Fibroblast of lung (primary cell): Measurements from ENCODE around the gene LAMTOR1.

ENCODE experiments used
- CTCF ChIP-seq, 2 donors: IDR thresholded peaks in 1 of 2; conservative IDR thresholded peaks in 1 of 2; 1 replicate in 1 of 2; 2 replicates in 1 of 2; pipeline ENCODE4 v1.5.1; 2011 to 2012; ENCODE audit warnings: low read length in 2 of 2, control low read depth in 1 of 2, inconsistent platforms in 1 of 2, low read depth in 1 of 2, mild to moderate bottlenecking in 1 of 2
- EZH2 ChIP-seq: IDR thresholded peaks from 2 replicates; pipeline ENCODE4 v1.5.1; 2012; ENCODE audit warnings: low read length, control low read depth, mild to moderate bottlenecking; ENCODE audit errors: missing control alignments

DNA sequence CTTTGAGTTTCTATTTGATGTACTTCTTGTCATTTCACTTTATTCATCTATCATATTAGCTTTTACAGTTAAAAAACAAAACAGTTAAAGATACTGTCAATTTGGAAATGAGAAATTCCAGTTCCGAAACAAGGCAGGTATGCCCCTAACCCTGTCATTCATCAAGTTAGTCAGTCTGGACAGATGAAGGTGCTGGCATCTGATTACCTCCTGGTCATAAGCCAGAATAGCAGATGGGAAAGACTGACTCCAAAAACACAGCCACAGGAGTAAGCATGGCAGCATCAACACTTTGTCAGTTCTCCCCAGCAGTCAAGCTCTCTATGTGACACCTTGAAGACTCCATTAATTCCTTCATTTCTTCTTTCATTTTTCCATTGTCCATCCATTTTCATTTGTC lies 18.1 kb downstream of the LAMTOR1 start:
- no peak for TF ChIP-seq CTCF (conservative IDR thresholded peaks at IDR 0.05 in 1 of 2, IDR thresholded peaks at IDR 0.05 in 1 of 2; ENCODE audit: low read depth in 1 of 2, low read length in 2 of 2)
- no peak for TF ChIP-seq EZH2
